Type B pancreatic cell (in vitro differentiated cells): ENCODE measurements around the gene UNC119B. TPM values are rescaled to one million over a fixed set of nuclear protein-coding genes. Genes with fewer than 3 reads are reported as not detected.
"Not testable (repeated sequence)": the region's sequence is repeated elsewhere in the genome, so short reads cannot be mapped to it uniquely, and the experiment has no call there.

Experiments used
- DNase-seq: peaks from one replicate; pipeline ENCODE4 v3.0.0; 2021; ENCODE audit warnings: mixed read lengths; ENCODE audit not compliant: unreplicated experiment; ENCODE audit errors: extremely low spot score
- H3K27ac Mint-ChIP-seq: 2 replicates; pipeline ENCODE4 v1.8.0; 2021; ENCODE audit warnings: mild to moderate bottlenecking, mixed read lengths
- H3K27me3 Mint-ChIP-seq: 2 replicates; pipeline ENCODE4 v1.8.0; 2021; ENCODE audit warnings: mixed read lengths
- H3K36me3 Mint-ChIP-seq: 2 replicates; pipeline ENCODE4 v1.8.0; 2021; ENCODE audit warnings: mixed read lengths
- H3K4me1 Mint-ChIP-seq: one replicate; pipeline ENCODE4 v1.8.0; 2021; ENCODE audit warnings: mixed read lengths; ENCODE audit not compliant: unreplicated experiment
- H3K4me3 Mint-ChIP-seq: 2 replicates; pipeline ENCODE4 v1.8.0; 2021; ENCODE audit warnings: mild to moderate bottlenecking, mixed read lengths
- H3K9me3 Mint-ChIP-seq: 2 replicates; pipeline ENCODE4 v1.8.0; 2021; ENCODE audit warnings: mixed read lengths
- CTCF ChIP-seq: fragments of 200-600 bp; sonication (generic); conservative IDR thresholded peaks from 2 replicates; pipeline ENCODE4 v1.5.0; 2021; ENCODE audit warnings: antibody characterized with exemption, mild to moderate bottlenecking
- total RNA-seq: library from RNA; stranded (reverse); gene quantifications from 2 replicates; pipeline ENCODE4 v1.2.1, GENCODE V29; 2021; ENCODE audit warnings: low replicate concordance

The UNC119B gene
- total RNA-seq, 1 donor from 2014 or later, result 57.2 TPM

GRCh38 chr12:120668091-120668867 is 42.0 kb upstream of the UNC119B start:
- H3K4me1 Mint-ChIP-seq, result peaks cover 7% of the 10 kb centered on the region
- H3K27me3 Mint-ChIP-seq, result peaks cover 4% of the 10 kb centered on the region
- TF ChIP-seq CTCF, result no peak
- no peak for DNase-seq
- H3K36me3 Mint-ChIP-seq, result no peaks in the 10 kb centered on the region
- no peak overlapping the region for H3K4me3 Mint-ChIP-seq
- H3K9me3 Mint-ChIP-seq, result no peaks in the 10 kb centered on the region
- peak overlapping the region; percentile 32 for H3K27ac Mint-ChIP-seq

GRCh38 chr12:120668868-120669840 is 41.1 kb upstream of the UNC119B start:
- Mint-ChIP-seq H3K27me3 (peaks cover 4% of the 10 kb centered on the region), H3K9me3 (no peaks in the 10 kb centered on the region), H3K4me1 (peaks cover 7% of the 10 kb centered on the region), H3K36me3 (no peaks in the 10 kb centered on the region), H3K27ac (peak overlapping the region; percentile 61), H3K4me3 (no peak overlapping the region)
- no peak for TF ChIP-seq CTCF
- no peak for DNase-seq

- not testable (repeated sequence) for DNase-seq, H3K4me1 Mint-ChIP-seq, H3K36me3 Mint-ChIP-seq, H3K27me3 Mint-ChIP-seq, H3K27ac Mint-ChIP-seq, H3K9me3 Mint-ChIP-seq, H3K4me3 Mint-ChIP-seq
Observed at GRCh38 chr12:120670237-120670636, 40.0 kb upstream of the UNC119B start.

- no peak for TF ChIP-seq CTCF
Observed at GRCh38 chr12:120670667-120671066, 39.6 kb upstream of the UNC119B start.

GRCh38 chr12:120674097-120674636 is 36.1 kb upstream of the UNC119B start:
- no peak overlapping the region for H3K27ac Mint-ChIP-seq
- H3K4me3 Mint-ChIP-seq, result no peak overlapping the region
- DNase-seq, result no peak
- peaks cover 5% of the 10 kb centered on the region for H3K4me1 Mint-ChIP-seq
- TF ChIP-seq CTCF, result no peak
- H3K27me3 Mint-ChIP-seq, result no peaks in the 10 kb centered on the region
- H3K36me3 Mint-ChIP-seq, result no peaks in the 10 kb centered on the region
- no peaks in the 10 kb centered on the region for H3K9me3 Mint-ChIP-seq

More at GRCh38 chr12:120670667-120671066, 39.6 kb upstream of the UNC119B start:
- no peak for DNase-seq
- Mint-ChIP-seq H3K4me3 (no peak overlapping the region), H3K9me3 (no peaks in the 10 kb centered on the region), H3K36me3 (no peaks in the 10 kb centered on the region), H3K27ac (no peak overlapping the region), H3K4me1 (peaks cover 7% of the 10 kb centered on the region), H3K27me3 (peaks cover 4% of the 10 kb centered on the region)
